ENCODE data around the gene OR10P1.
"Not testable (repeated sequence)": the region's sequence is repeated elsewhere in the genome, so short reads cannot be mapped to it uniquely, and the experiment has no call there.

Gene OR10P1, protein sequence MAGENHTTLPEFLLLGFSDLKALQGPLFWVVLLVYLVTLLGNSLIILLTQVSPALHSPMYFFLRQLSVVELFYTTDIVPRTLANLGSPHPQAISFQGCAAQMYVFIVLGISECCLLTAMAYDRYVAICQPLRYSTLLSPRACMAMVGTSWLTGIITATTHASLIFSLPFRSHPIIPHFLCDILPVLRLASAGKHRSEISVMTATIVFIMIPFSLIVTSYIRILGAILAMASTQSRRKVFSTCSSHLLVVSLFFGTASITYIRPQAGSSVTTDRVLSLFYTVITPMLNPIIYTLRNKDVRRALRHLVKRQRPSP
- total RNA-seq = 0 to 0.33 (median 0) reads per million in 17 experiments

DNA sequence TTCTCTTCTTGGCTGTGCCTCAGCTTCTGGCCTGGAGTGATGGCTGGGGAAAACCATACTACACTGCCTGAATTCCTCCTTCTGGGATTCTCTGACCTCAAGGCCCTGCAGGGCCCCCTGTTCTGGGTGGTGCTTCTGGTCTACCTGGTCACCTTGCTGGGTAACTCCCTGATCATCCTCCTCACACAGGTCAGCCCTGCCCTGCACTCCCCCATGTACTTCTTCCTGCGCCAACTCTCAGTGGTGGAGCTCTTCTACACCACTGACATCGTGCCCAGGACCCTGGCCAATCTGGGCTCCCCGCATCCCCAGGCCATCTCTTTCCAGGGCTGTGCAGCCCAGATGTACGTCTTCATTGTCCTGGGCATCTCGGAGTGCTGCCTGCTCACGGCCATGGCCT is at the start of gene OR10P1:
TSS of gene OR10P1 (plus strand) at position 40 of the 400 bp plus-strand sequence. CDS start at position 40, 0 bp downstream.
- no peak for DNase-seq

DNA sequence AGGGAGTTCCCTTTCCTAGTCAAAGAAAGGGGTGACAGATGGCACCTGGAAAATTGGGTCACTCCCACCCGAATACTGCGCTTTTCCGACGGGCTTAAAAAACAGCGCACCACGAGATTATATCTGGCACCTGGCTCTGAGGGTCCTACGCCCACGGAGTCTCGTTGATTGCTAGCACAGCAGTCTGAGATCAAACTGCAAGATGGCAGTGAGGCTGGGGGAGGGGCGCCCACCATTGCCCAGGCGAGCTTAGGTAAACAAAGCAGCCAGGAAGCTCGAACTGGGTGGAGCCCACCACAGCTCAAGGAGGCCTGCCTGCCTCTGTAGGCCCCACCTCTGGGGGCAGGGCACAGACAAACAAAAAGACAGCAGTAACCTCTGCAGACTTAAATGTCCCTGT is 46.5 kb upstream of the OR10P1 start:
- DNase-seq = not testable (repeated sequence)

DNA sequence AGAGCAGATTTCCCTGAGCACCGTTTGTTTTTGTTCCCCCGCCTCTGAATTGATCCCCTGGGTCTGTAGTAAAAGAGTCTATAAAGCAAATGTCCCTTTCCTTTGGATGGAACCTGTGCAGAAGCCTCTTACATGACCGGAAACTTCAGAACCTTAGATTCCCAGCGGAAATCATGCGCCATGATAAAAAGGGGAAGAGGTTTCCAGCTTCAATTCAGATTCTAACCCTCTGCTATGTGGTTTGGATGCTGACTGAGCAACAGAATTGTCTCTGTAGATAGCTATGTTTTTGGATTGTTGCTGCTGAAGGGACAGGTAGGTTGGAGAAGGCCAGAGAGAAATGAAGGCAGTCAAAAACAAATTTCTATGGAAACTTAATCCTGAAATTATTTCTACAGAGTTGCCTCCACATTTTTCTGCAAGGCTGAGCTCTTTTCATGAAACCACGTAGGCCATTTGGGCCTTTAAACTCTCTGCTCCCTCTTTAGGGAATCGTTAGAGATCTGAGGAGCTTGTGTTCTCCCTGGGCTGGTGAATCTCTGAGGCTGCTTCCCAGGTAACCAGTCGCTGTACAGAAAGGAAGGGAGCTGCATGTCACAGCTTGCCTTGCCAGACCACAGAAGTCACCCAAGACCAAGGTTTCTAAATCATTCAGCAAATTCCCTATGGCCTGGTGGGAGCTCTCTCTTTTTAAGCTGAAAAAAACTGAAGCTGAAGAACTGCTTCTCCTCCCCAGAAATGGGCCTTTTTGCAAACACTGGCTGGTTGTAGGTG is 28.7 kb upstream of the OR10P1 start:
- no peak for DNase-seq

DNA sequence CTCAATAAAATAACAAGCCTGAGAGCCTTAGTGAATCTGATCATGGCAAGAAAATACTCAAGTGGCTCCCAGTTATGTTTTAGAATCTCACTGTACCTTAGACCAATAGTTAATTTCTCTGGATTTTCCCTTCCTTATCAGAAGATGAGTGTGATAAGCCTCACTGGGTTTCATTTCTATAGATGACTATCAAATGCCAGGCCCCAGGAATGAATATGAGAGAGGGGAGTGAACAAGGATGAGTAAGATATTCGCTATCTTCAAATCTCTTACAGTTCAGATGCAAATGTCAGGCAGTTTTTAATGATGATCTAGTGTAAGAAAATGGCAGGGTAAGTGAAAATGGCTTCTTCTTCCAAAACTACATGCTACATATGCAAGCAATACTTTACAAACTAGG is 26.1 kb upstream of the OR10P1 start:
- DNase-seq = no peak

DNA sequence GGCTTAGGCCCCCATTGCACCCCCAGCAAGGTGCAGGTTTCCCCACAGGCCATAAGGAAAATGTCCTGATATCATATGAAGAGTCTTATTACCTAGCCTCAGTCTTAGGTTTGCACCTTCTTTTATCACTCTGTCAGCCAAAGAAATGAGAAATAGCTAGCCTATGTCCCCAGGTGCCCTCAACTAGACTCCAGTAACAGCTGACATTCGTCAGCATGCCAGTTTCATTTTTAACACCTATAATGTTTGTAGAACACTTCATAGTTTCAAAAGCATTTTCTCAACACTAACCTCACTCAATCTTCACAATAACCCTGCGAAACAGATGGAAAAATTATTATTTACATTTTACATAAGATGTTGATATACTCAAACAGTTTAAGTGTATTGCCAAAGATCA is 24.0 kb upstream of the OR10P1 start:
- DNase-seq = no peak

DNA sequence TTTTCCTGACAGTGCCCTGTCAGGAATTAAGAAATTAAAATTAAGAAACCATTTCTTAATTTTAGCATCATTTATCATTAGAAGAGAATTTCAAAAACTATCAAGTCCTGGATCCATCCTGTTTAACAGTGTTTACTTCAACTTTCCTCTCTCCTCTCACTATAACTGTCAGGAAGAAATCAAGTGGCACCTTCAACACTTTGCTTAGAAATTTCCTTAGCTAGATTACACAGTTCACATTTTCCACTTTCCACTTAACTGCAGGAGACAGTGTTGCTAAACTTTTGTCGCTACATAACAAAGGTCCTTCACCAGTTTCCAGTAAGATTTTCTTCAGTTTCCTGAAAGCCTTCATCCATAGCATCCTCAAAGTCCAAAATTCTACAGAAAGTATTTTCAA is 21.9 kb upstream of the OR10P1 start:
- DNase-seq = no peak

DNA sequence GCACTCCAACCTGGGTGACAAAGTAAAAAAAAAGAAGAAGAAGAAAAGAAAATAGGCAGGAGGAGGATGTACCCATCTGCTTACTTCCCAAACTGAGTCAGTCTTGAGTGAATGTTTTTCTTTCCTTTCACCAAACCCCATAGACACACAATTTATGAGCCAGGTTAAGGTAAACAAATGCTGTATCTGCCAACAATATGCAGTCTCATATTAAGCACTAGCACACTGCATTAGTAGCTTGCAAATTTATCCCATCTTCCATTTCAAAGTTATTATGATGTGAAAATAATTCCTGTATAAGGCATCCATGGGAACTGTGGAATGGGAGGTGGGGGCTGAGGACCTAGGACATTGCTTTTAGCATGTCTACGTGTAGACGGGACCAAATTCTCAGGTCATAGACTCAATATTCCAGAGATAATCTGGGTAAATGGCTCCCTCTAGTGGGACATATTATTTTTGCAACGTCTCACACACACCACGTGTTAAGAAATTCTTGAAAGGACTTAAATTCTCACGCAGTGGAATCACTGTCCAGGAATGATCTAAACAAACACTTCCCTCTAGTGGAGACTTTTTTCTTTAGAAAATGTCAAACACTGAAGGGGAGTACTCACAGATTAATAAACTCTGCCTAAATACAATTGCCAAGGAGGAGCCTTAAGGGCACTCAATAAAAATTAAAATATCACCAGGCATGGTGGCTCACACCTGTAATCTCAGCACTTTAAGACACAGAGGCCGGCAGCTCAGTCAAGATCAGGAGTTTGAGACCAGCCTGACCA is 17.1 kb upstream of the OR10P1 start:
- peak; percentile 83 to 97 (median 94) for DNase-seq

DNA sequence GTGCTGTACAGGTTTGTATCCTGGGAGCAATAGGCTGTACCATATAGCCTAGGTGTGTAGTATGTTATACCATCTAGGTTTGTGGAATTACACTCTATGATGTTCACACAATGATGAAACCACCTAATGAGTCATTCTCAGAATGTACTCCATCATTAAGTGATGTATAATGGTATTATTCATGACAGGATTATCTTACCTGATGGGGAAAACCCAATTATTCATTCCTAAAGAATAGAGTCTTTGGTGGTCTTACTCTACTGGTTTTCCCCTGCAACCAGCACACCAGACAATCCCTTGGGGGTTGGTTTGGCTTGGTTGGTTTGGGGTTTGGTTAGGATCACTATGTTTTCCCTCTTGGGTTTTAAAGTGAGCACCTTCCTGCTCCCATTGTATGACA is 12.6 kb upstream of the OR10P1 start:
- no peak for DNase-seq

DNA sequence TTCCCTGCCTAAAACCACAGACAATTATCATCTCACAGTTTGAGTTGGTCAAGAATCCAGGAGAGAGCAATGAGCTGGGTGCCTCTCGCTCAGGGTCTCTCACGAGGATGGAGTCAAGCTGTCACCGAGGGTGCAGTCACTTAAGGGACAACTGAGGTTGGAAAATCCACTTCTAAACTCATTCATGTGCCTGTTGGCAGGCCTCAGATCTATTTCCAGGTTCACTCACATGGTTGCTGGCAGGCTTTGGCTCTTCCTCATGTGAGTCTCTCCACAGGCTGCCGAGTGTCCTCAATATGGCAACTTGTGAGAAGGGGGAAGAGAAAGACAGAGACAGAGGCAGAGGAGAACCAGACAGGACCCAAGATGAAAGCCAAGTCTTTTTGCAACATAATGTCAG is 10.5 kb upstream of the OR10P1 start:
- peak in 1 of 4 experiments; percentile 20 for DNase-seq

DNA sequence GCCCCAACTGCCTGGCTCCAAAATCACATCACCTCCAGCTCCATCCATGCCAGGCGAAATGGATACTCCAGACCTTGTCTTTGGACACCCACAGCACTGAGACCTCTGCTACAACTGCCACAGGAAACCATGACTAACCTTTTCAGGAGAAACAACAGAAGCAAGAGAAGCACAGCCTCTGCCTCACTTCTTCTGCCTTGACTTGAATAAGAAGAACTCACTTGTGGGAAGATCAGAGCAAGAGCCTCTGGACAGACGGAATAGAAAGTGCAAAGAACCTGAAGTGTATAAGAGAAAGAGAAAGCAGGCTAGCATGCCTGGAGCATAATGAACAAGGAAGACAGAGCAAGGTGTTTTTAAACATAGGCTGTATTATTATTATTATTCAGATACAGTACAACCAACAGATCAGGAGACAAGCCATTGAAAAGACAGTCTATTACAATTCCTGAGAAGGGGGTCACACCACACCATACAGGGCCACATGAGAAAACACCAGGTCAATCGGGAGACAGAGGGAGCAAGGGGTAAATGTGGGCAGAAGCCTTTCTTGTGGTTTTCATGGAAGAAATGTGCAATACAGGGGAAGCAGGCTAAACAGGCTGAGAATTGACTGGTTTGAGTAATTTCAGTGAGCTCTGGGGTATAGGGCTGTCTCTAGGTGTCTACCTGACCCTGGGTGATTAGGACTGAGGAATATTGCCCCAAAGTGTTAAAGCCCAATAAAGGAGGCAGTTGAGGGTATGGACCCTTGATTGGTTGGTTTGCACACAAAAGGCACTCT is 7.4 kb upstream of the OR10P1 start:
- peak in 3 of 4 experiments; percentile 32 to 49 (median 43) for DNase-seq

DNA sequence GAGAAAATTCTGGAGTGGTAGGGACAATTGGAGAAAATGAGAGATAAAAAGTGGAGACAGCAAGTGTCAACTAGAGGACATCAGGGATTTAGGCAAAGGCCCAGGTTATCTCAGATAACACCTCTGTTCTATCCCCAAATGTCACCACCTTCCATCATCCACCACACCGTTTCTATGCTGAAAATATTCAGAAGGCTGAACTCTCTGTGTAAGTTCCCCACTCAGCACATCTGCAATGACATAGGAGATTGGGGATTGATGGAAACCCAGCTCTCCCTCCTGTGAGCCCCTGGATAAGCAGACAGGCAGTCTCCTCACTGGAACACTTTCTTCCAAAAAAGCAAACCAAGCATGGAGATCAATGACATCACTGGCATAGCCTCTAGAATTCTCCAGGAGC is 5.6 kb upstream of the OR10P1 start:
- DNase-seq = no peak

DNA sequence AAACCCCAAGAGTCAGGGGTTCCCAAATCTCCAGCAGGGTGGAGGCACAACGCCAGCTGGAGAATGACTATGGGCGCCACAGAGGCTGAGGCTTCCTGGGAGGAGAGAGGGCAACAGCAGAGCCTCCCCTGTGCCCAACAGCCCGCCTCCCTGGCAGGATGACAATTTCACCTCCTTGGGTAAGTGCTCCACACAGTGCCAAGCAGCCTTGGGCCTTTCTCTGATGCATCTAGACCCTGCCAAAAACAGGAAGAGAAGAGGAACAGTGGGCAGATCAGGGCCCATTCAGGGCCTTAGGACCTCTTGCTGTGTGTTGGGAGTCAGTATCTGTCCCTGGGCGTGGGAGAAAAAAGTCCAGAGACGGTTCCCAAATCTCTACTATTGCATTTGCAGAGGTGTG is 5.0 kb upstream of the OR10P1 start:
- peak; percentile 27 to 66 (median 42) for DNase-seq

DNA sequence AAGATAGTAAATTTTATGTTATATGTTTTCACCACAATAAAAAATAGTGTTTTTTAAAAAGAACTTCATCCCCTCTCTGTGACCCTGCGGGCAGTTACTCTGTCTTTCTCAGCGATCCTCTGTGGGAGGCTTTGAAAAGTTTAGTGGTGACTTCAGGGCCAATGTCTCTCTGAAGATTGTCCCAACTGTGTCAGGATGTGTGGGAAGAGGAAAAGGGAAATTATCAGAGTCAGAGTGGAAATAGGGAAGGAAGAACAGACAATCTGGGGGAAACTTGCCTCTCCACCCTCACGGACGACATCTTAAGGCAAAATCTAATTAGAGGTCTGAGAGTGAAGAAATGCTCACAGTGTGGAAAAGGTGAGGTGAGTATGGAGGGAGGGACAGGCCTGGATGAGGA is 3.5 kb upstream of the OR10P1 start:
- peak; percentile 32 to 72 (median 56) for DNase-seq

DNA sequence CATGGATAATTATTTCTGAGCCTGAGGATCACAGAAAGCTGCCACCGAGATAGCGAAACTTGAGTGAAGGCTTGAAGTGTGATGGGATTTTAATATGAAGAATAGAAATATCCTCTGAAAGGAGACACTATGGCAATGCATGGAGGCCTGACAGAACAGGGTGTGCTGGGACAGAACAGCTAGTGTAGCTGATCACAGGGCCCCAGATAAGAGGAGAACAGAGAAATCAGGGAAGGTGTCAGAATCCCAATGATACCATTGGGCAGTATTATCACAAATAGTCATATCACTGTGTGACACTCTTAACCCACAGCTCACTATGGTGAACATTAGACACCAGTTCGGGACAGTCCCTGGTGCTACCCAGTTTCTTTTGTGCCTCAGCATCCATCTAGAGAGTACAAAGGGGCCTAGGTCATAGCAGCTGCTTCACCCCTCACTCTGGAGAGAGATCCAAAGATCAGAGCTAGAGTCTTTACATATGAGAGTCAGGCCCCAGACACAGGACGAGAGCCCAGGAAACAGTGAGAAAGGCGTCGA is 506 bp upstream of the OR10P1 start:
- DNase-seq = no peak

DNA sequence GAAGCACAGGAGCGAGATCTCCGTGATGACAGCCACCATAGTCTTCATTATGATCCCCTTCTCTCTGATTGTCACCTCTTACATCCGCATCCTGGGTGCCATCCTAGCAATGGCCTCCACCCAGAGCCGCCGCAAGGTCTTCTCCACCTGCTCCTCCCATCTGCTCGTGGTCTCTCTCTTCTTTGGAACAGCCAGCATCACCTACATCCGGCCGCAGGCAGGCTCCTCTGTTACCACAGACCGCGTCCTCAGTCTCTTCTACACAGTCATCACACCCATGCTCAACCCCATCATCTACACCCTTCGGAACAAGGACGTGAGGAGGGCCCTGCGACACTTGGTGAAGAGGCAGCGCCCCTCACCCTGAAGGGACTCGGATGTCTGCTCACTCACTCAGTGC is 775 bp downstream of the OR10P1 start:
- no peak for DNase-seq

DNA sequence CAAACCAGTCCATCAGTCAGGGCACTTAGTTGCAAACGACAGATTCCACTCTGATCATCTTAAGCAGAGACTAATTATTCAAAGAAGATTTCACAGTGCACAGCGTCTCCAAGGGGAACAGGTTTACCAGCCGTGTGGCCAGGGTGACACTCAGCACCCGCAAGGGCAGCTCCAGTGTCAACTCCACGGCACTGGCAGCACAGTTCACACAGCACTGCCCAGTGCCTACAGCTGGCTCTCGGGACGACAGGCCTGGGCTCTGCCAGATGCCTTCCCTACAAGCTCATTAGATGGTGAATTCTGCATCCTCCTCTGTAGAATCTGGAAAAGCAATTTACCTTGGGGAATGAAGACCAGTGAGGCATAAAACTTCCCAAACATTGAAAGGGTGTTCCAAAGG is 4.9 kb downstream of the OR10P1 start:
- no peak for DNase-seq

DNA sequence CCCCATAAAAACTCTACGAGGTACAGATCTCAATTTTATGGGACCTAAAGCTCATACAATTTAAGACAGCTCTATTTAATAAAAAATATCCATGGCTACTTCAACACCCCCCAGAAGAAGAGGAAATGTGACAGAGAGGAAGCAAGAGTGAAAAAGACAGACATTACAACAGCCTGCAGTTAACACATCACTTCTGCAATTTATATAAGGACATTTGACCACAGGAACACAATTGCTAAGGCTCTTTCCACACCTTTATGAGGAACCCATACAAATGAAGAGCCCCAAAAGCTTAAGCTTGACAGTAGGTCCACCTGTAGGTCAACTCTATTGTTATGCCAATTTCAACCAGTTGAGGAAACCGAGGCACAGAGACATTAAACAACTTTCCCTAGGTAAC is 5.6 kb downstream of the OR10P1 start:
- peak; percentile 56 to 89 (median 77) for DNase-seq

DNA sequence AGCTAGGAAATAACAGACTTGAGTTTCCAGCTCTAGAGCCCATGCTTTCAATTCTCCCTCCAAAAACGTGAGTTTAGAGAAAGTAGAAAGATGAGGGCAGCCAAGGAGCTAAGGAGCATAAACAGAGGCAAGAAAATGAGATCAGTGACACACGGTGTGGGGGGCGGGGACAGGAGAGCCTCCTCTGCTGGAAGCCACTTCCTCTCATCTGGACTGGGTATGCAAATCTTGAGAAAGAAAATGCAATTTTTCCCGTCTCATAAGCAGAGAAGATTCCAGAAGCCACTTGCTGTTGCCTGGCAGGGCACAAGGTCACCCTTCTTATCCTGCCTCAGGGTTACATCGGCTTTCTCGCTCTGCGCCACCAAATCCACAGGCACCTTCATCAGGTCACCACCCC is 6.0 kb downstream of the OR10P1 start:
- peak; percentile 25 to 64 (median 60) for DNase-seq

DNA sequence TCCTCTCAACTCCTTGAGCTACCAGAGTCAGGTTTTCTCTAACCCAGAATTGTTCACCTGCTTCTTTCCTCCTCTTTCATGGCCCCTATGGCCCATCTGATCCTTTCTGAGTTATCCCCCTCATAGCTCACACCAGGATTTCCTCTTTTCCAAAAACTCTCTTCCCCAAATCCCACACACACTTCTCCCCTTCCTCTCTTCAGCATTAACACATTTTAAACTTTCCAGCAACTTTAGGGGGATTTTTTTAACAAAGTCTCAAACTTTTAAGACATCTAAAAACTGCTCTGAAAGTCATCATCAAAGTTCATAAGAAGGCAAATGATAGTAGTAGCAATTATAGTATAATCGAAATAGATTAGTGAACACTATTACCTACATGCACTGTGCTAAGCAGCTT is 7.9 kb downstream of the OR10P1 start:
- DNase-seq = no peak

DNA sequence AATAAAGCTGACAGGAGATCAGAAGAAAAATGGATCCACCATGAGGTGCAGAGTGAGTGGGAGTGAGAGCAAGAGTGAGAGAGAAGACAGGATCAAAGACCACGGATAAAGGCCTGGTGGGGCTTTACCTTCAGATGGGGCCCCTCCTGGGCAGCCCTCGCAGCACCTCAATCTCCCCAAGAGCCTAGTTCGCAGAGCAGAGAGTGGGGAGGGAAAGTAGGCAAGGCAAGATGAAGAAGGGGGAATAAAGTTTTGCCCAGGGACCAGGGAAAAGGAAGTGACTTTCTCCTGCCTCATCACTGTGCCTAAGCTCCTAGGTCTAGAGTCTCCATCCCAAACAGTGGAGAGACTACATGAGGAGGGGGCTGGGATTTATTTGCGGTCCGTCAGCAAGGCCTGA is 10.3 kb downstream of the OR10P1 start:
- DNase-seq = no peak

DNA sequence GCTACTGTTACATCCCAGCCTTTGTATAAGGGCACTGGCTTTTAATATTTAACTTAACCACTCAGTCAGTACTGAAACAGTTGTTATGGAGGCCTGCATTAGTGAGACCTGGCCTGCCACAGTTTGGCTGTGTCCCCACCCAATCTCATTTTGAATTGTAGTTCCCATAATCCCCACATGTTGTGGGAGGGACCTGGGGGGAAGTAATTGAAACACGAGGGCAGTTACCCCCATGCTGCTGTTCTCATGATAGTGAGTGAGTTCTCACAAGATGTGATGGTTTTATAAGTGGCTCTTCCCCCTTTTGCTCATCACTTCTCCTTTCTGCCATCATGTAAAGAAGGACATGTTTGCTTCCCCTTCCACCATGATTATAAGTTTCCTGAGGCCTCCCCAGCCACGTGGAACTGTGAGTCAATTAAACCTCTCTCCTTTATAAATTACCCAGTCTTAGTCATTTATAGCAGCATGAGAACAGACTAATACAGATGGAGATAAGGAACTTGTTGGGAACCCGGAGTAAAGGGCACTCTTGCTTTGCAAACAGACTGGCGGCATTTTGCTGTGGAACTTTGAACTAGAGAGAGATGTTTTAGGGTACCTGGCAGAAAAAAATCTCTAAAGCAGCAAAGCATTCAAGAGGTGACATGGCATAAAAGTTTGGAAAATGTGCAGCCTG is 14.1 kb downstream of the OR10P1 start:
- peak; percentile 69 to 91 (median 74) for DNase-seq

DNA sequence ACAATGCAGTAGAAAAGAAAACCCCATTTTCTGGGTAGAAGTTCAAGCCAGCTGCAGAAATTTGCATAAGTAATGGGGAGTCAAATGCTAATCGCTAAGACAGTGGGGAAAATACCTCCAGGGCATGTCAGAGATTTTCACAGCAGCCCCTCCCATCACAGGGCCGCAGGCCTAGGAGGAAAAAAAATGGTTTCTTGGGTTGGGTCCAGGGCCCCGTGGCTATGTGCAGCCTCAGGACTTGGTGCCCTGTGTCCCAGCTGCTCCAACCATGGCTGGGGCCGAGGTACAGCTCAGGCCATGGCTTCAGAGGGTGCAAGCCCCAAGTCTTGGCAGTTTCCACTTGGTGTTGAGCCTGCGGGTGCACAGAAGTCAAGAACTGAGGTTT is 14.6 kb downstream of the OR10P1 start:
- no peak for DNase-seq
